Esophagus muscularis mucosa (tissue), 4 donors: Measurements from ENCODE around the gene TRIM25. TPM values are rescaled to one million over a fixed set of nuclear protein-coding genes. Genes with fewer than 3 reads are reported as not detected.

ENCODE experiments used
- DNase-seq: peaks from one replicate; pipeline ENCODE4 v3.0.0-alpha.2; 2017; ENCODE audit errors: extremely low spot score
- H3K27ac ChIP-seq, 4 donors: fragments of 200-600 bp; sonication (generic); replicated peaks in 1 of 4; 1 replicate in 3 of 4; 2 replicates in 1 of 4; pipeline ENCODE4 v1.5.1; 2016 to 2019; ENCODE audit warnings: mild to moderate bottlenecking in 1 of 4
- H3K27me3 ChIP-seq, 4 donors: fragments of 200-600 bp; sonication (generic); one replicate each; pipeline versions ENCODE4 v1.5.1 to v1.6.0; 2016 to 2019
- H3K36me3 ChIP-seq, 4 donors: fragments of 200-600 bp; sonication (generic); one replicate each; pipeline ENCODE4 v1.5.1; 2016 to 2019
- H3K4me1 ChIP-seq, 4 donors: fragments of 200-600 bp; sonication (generic); one replicate each; pipeline ENCODE4 v1.5.1; 2016 to 2019
- H3K4me3 ChIP-seq, 4 donors: fragments of 200-600 bp; sonication (generic); 1 replicate in 2 of 4; 2 replicates in 2 of 4; pipeline ENCODE4 v1.5.1; 2016 to 2019; ENCODE audit warnings: mild to moderate bottlenecking in 4 of 4, moderate library complexity in 1 of 4
- H3K9me3 ChIP-seq, 4 donors: fragments of 200-600 bp; sonication (generic); 1 replicate in 3 of 4; 2 replicates in 1 of 4; pipeline ENCODE4 v1.5.1; 2016 to 2019
- CTCF ChIP-seq, 3 experiments: fragments of 200-600 bp in 2 of 3; fragments of 450-650 bp in 1 of 3; sonication (generic) in 2 of 3; IDR thresholded peaks; one replicate each; pipeline ENCODE4 v1.5.1; 2017 to 2019; ENCODE audit warnings: antibody characterized with exemption in 3 of 3, mild to moderate bottlenecking in 2 of 3, moderate library complexity in 1 of 3
- EP300 ChIP-seq: sonication (generic); formaldehyde crosslinking; IDR thresholded peaks from one replicate; pipeline ENCODE4 v1.6.1; 2017; ENCODE audit warnings: antibody characterized with exemption
- POLR2A ChIP-seq: fragments of 450-650 bp; IDR thresholded peaks from one replicate; pipeline ENCODE4 v1.6.1; 2017; ENCODE audit warnings: antibody characterized with exemption, moderate library complexity, mild to moderate bottlenecking, low read depth
- POLR2AphosphoS5 ChIP-seq, 2 donors: sonication (generic); formaldehyde crosslinking; IDR thresholded peaks; one replicate each; pipeline ENCODE4 v1.6.1; 2017; ENCODE audit warnings: antibody characterized with exemption in 2 of 2
- WGBS: methylation state at CpG from one replicate; pipeline ENCODE4 v1.1.5; 2018; 5-methylcytosine and 5-hydroxymethylcytosine counted together
- intact Hi-C: fragments of 100-400 bp; cut with DNase I; formaldehyde crosslinking; loops from one replicate; pipeline ENCODE4 v1.15.1; 2023
- total RNA-seq, 4 donors: library from RNA; depleted of rRNA; stranded (reverse); fragments of >200 nt; gene quantifications; one replicate each; pipeline versions ENCODE4 v1.1.0 to v1.2.1, GENCODE V29; 2016

The TRIM25 gene
- total RNA-seq, 4 donors from 2014 or later: 13.9 to 19.9 (median 16.6) TPM

DNA sequence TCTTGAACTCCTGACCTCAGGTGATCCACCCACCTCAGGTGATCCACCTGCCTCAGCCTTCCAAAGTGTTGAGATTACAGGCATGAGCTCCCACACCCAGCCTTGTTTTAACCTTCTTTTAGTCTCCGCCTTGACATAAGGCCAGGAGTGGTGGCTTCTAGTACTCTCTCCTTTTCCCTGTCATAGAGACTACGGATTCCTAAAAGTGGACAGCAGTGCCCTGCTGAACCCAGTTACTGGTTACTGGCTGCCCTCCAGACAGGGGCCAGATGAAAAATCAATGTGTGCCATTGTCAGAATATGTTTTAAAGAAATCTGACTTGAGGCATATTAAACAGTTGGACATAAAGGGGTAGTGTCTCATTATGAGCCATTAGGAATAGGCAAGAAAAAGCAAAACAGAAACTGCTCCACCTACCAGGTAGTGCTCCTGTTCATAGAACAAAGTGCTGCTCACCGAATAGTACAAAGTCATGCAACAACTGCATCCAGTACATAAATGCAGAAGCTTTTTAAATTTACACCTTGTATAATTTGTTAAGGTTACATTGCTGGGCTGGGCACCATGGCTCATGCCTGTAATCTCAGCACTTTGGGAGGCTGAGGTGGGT is 32.1 kb downstream of the TRIM25 start:
- H3K27ac ChIP-seq: no peak overlapping the region
- H3K27me3 ChIP-seq: no peaks in the 10 kb centered on the region
- H3K9me3 ChIP-seq: no peaks in the 10 kb centered on the region
- intact Hi-C loops: no loop called here
- no peaks in the 10 kb centered on the region for H3K4me1 ChIP-seq
- no peak overlapping the region for H3K4me3 ChIP-seq
- WGBS: 100% methylated on average over 3 of the region's 3 CpGs
- TF ChIP-seq CTCF (IDR thresholded peaks at IDR 0.05) (no peak), POLR2A (no peak), EP300 (no peak), POLR2AphosphoS5 (IDR thresholded peaks at IDR 0.05) (no peak)
- peaks cover 0 to 5% (median 0%) of the 10 kb centered on the region in 4 donors for H3K36me3 ChIP-seq
- DNase-seq: no peak

DNA sequence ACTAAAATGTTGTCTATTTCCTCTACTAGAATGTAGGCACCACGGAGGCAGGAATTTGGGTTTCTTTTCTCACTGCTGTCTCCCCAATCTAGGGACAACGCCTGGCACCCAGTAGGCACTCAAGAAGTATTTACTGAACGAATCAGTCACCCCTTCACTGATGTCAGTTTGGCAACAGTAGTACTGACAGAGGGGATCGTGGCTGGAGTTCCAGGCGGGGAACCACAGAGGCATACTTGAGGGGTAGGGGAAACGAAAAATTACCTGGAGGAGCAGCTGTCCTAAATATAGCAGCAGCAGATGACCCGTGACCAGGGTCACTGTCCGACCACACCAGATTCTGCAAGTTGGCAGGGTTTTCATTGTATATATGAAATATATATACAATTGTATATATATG is 33.3 kb downstream of the TRIM25 start:
- Histone ChIP-seq H3K36me3 (no peaks in the 10 kb centered on the region), H3K27me3 (no peaks in the 10 kb centered on the region), H3K9me3 (no peaks in the 10 kb centered on the region), H3K4me1 (no peaks in the 10 kb centered on the region), H3K4me3 (no peak overlapping the region), H3K27ac (no peak overlapping the region)
- TF ChIP-seq CTCF (IDR thresholded peaks at IDR 0.05): no peak
- TF ChIP-seq EP300: no peak
- no peak for TF ChIP-seq POLR2AphosphoS5 (IDR thresholded peaks at IDR 0.05)
- TF ChIP-seq POLR2A: no peak
- intact Hi-C loops: no loop called here
- WGBS: 74% methylated on average over 8 of the region's 8 CpGs
- DNase-seq: no peak

GRCh38 chr17:56880133-56880532 is 33.7 kb downstream of the TRIM25 start:
- TF ChIP-seq POLR2AphosphoS5 (IDR thresholded peaks at IDR 0.05): no peak
- TF ChIP-seq CTCF (IDR thresholded peaks at IDR 0.05): no peak
- no peak for TF ChIP-seq POLR2A
- no peak for TF ChIP-seq EP300
- no peak for DNase-seq
- H3K36me3 ChIP-seq: no peaks in the 10 kb centered on the region
- H3K27me3 ChIP-seq: no peaks in the 10 kb centered on the region
- H3K27ac ChIP-seq: no peak overlapping the region
- no peaks in the 10 kb centered on the region for H3K9me3 ChIP-seq
- no peaks in the 10 kb centered on the region for H3K4me1 ChIP-seq
- intact Hi-C loops: no loop called here
- 67% methylated on average over 3 of the region's 3 CpGs for WGBS
- H3K4me3 ChIP-seq: no peak overlapping the region

GRCh38 chr17:56879280-56879679 is 34.6 kb downstream of the TRIM25 start:
- intact Hi-C loops: no loop called here

DNA sequence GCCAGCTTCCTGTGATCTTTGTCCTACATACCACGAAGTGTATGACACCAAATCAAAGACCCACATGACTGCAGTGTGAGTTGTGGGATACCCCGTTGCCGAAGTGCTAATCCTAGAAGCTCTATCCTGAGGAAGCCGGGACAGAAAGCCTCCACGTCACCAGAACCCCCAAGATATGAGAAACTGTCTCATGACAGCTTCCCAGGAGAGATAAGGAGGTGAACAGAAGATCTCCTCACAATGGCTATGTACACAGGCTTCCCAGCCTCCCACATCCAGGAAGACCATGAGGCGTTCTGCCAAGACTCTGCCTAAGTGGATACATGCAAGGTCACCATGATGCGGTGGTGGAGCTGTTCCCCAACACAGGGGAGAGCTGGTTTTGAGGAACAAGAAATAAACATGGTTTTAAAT is 37.1 kb downstream of the TRIM25 start:
- Histone ChIP-seq H3K27ac (no peak overlapping the region), H3K4me3 (no peak overlapping the region), H3K9me3 (no peaks in the 10 kb centered on the region), H3K36me3 (no peaks in the 10 kb centered on the region), H3K27me3 (peaks cover 0 to 6% (median 0%) of the 10 kb centered on the region in 4 donors), H3K4me1 (no peaks in the 10 kb centered on the region)
- no peak for TF ChIP-seq CTCF (IDR thresholded peaks at IDR 0.05)
- no peak for TF ChIP-seq EP300
- TF ChIP-seq POLR2AphosphoS5 (IDR thresholded peaks at IDR 0.05): no peak
- TF ChIP-seq POLR2A: no peak
- DNase-seq: no peak
- intact Hi-C loops: no loop called here
- WGBS: 79% methylated on average over 7 of the region's 7 CpGs

More at GRCh38 chr17:56879280-56879679, 34.6 kb downstream of the TRIM25 start:
- H3K9me3 ChIP-seq: no peaks in the 10 kb centered on the region
- H3K4me3 ChIP-seq: no peak overlapping the region
- H3K4me1 ChIP-seq: no peaks in the 10 kb centered on the region
- H3K27ac ChIP-seq: no peak overlapping the region
- 88% methylated on average over 7 of the region's 7 CpGs for WGBS
- no peak for TF ChIP-seq POLR2AphosphoS5 (IDR thresholded peaks at IDR 0.05)
- H3K36me3 ChIP-seq: no peaks in the 10 kb centered on the region
- no peak for DNase-seq
- no peaks in the 10 kb centered on the region for H3K27me3 ChIP-seq
